ENCODE data around the gene ERG.
A peak's percentile ranks its signal among the peaks of the same experiment; 100 is the strongest.

The ERG gene

GRCh38 chr21:38496224-38496623 is 2.1 kb downstream of the ERG start:
- DNase-seq: no peak

- no peak for DNase-seq
Observed at GRCh38 chr21:38495696-38496095, 2.6 kb downstream of the ERG start.

- no peak for DNase-seq
Observed at GRCh38 chr21:38495242-38495641, 3.0 kb downstream of the ERG start.

GRCh38 chr21:38494703-38495102 is 3.6 kb downstream of the ERG start:
- no peak for DNase-seq

GRCh38 chr21:38494251-38494642 is 4.0 kb downstream of the ERG start:
- DNase-seq: no peak

GRCh38 chr21:38493549-38494250 is 4.6 kb downstream of the ERG start:
- DNase-seq: no peak

- DNase-seq: no peak
Observed at GRCh38 chr21:38492007-38492406, 6.3 kb downstream of the ERG start.

- DNase-seq: no peak
Observed at GRCh38 chr21:38491536-38491935, 6.7 kb downstream of the ERG start.

GRCh38 chr21:38490411-38491020 is 7.8 kb downstream of the ERG start:
- DNase-seq: no peak

GRCh38 chr21:38489729-38490128 is 8.5 kb downstream of the ERG start:
- no peak for DNase-seq

- DNase-seq: no peak
Observed at GRCh38 chr21:38489271-38489652, 9.0 kb downstream of the ERG start.

- DNase-seq: no peak
Observed at GRCh38 chr21:38488640-38489270, 9.5 kb downstream of the ERG start.

- DNase-seq: no peak
Observed at GRCh38 chr21:38487901-38488639, 10.2 kb downstream of the ERG start.

- no peak for DNase-seq
Observed at GRCh38 chr21:38486706-38487105, 11.6 kb downstream of the ERG start.

- no peak for DNase-seq
Observed at GRCh38 chr21:38486221-38486620, 12.1 kb downstream of the ERG start.

GRCh38 chr21:38479641-38480525 is 18.4 kb downstream of the ERG start:
- peak in 1 of 5 experiments; percentile 93 for DNase-seq

- DNase-seq: peak in 1 of 5 experiments; percentile 99
Observed at GRCh38 chr21:38478782-38479181, 19.5 kb downstream of the ERG start.

GRCh38 chr21:38477226-38477625 is 21.1 kb downstream of the ERG start:
- DNase-seq: peak in 1 of 5 experiments; percentile 85

- DNase-seq: peak in 1 of 5 experiments; percentile 39
Observed at GRCh38 chr21:38476385-38476784, 21.9 kb downstream of the ERG start.

- no peak for DNase-seq
Observed at GRCh38 chr21:38475519-38475918, 22.8 kb downstream of the ERG start.

- DNase-seq: no peak
Observed at GRCh38 chr21:38474796-38475195, 23.5 kb downstream of the ERG start.

GRCh38 chr21:38474124-38474523 is 24.2 kb downstream of the ERG start:
- no peak for DNase-seq

Measured in T-helper 2 cell (primary cell).